Stimulated activated CD4-positive, alpha-beta T cell treated with anti-CD3 and anti-CD28 coated beads, Interleukin-1b, Interleukin-23, amount 100 ng/mL, for 4 hours (primary cell): ENCODE results near the gene ATP5F1A.
"Not testable (repeated sequence)": the region's sequence is repeated elsewhere in the genome, so short reads cannot be mapped to it uniquely, and the experiment has no call there.

Experiments
- DNase-seq, 2 donors: peaks; one replicate each; pipeline ENCODE4 v3.0.0-alpha.2; 2020; ENCODE audit warnings: low read depth in 2 of 2

Gene ATP5F1A

DNA sequence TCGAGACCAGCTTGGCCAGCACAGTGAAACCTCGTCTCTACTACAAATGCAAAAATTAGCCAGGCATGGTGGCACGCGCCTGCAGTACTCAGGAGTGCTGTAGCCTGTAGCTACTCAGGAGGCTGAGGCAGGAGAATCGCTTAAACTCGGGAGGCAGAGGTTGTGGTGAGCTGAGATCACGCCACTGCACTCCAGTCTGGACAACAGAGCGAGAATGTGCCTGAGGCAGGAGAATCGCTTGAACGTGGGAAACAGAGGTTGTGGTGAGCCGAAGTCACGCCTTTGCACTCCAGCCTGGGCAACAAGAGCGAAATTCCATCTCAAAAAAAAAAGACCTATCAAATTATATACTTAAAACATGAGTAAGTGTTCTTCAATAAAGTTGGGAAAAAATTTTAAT is 50.7 kb downstream of the ATP5F1A start:
- not testable (repeated sequence) for DNase-seq

DNA sequence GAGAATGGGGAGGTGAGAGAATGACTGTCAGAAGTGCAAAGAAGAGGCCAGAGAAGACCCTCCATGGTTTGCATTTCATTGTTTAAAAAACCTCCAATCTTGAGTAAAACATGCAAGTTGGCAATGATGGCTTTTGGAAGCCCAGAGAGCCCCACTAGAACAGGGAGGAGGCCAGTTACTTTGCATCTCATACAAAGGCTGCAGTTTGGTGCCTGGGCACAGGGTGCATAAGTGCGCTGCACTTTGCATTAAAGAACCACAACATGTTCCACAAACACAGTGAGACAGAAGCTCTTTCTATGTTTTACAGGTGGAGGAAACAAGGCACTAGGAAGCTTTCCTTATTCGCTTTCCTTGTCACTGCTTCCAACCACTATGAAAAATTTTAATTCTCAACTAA is 51.4 kb downstream of the ATP5F1A start:
- no peak for DNase-seq

DNA sequence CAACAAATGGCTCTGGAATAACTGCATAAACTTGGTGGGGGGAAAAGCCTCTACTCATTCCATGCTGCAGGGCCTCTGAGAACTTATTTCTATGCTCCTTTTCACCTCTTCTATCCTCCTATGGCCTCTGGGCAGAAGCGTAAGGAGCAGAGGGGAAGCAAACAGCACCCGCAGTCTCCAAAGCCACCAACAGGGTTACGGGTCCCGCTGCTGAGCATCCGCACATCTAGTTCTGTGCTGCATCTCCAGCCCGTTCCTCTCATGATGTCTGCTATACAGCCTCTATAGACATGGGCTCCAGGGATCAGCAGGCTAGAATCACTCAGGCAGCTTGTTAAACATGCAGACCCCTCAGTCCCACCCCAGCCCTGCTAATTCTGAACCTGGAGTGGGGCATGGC is 52.0 kb downstream of the ATP5F1A start:
- DNase-seq = no peak

GRCh38 chr18:46042571-46043123 is 55.4 kb downstream of the ATP5F1A start:
- DNase-seq = no peak

- no peak for DNase-seq
Measured at GRCh38 chr18:46040747-46041104, 57.4 kb downstream of the ATP5F1A start.

DNA sequence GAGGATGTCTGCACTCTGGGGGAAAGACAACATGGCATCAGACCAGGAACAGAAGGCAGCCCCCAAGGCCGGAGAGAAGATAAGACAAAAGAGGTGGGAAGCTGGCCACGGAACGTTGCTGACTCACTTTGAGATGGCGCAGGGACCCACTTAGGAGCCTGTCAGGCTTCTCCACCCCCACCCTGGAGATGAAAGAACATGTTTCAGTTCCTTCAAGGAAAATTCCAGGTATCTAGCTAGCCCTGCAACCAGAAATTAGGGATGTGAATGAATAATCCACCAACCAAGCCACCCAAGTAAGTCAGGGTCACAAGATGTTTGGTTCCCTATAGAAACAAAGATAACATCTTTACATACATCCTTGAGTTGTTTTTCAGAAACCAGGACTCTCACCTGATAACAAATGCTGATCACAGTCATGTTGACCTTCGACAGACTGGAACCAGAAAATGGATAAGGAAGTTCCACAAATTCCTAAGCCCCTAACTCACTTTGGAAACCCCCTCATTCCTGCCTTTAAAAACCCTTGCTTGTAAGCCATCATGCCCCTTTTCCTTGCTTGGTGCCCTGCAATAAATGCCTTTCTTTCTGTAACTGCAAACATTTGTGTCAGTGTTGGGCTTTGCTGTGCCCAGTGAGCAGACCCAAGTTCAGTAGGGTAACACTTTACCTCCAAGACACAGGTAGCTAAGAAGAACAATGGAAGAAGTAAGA is 57.9 kb downstream of the ATP5F1A start:
- DNase-seq = no peak

DNA sequence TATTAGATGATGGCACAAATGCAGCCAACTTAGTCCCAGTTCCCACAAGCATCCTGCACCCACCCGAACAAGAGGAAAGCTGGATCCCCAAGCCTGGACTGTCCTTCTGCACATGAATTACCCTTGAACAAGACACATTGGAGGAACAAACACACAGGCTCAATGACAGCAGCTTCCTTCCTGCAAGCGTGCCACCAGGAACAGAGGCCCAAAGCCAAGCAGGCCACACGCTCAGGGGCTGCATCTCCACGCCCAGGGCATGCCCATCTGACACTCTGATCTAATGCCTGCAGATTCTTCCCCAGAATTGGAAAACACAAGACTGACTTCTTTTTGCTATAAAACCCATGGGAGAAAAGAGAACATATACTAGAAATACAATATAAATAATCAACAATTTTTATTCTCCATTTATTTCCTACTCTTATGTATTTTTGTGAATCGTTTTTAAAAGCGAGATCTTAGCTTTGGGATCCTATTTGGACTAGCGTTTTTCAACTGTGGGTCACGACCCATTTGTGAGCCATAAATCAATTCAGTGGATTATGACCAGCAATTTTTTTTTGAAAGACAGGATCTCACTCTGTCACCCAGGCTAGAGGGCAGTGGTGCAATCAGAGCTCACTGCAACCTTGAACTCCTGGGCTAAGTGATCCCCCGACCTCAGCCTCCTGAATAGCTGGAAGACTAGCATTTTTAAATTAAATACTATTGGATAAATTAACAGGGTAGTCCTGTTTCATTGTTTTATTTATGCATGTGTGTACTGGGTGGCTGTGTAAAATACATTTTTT is 60.4 kb downstream of the ATP5F1A start:
- DNase-seq = no peak

DNA sequence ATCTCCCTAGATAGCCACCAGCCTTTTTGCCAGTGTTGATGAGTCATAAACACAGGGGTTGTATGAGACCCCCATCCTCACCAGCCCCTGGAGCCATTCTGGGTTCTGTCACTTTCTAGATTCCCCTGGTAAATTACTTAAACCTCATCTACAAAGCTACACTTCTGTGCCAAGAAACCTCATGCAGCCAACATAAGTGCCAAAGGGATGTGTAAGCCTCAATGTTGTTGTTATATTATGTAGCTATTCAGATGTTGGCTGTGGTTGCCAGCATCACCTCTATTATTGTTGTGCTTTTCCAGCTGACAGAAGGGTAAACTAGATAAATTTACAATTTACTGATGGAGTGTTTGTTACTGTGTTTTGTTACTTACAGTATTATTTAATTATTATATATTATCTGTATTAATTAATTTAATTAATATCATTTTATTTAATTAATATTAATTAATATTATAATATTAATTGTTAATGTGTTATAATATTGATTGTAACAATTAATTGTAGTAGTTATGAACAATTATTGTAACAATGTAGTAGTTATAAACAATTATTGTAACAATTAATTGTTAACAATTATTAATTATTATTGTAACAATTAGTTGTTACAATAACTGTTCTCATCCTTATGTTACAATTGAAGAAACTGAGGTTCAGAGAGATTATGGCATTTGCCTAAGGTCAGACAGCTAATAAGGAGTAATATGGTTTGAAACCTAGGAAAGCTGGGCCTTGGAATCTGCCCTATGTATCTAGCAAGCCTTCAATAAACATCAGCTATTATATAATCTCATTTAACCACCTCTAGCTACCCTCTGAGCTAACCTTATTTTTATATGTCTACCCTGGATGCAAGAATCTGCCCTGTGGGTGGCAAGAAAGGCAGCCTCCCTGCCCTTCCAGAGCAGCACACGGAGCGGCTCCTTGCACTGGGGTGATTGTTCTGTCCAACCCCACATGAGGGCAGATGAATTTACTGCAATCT is 62.1 kb downstream of the ATP5F1A start:
- DNase-seq = no peak

- DNase-seq = no peak
Measured at GRCh38 chr18:46034230-46034629, 63.9 kb downstream of the ATP5F1A start.

GRCh38 chr18:46031741-46032140 is 66.4 kb downstream of the ATP5F1A start:
- no peak for DNase-seq
